ENCODE data around the gene SH3BP2.
A peak's percentile ranks its signal among the peaks of the same experiment; 100 is the strongest.

SH3BP2 gene

DNA sequence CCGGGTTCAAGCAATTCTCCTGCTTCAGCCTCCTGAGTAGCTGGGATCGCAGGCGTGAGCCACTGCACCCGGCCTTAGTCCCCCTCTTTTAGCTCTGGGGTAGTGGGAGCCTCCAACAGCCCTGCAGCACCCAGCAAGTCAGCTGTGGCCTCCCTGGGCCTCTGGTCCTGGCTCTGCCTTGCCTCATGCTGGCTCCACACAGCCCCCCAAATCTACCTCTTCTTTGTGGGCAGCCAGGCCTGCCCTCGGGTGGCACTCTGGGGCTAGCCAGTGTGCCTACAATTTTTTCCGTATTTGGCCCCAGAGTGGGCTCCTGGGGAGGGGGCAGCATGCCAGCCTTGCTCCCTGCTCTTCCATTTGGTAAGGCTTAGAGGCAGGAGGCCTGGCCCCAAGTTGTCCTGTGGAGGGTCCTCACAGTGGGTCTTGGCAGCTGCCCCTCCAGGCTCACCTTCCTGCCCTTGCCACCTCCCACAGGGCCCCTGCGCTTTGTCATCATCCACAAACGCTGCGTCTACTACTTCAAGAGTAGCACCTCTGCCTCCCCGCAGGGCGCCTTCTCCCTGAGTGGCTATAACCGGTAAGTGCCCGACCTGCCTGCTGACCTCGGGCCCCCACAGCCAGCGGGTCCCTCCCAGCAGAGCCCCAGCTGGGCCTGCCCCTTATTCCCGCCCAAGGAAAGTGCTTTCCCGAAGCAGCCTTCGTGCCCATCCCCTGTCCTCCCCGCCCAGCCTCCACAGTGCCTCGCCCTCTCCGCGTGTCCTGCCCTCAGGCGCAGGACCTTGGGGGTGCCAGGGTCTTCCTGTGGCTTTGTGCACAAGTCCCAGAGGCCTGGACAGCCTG is 29.8 kb downstream of the SH3BP2 start:
- Mint-ChIP-seq H3K27me3 (ENCODE audit: low read depth) (no peaks in the 10 kb centered on the region), H3K4me1 (ENCODE audit: low read depth) (peaks cover 5% of the 10 kb centered on the region), H3K9me3 (no peaks in the 10 kb centered on the region), H3K27ac (no peak overlapping the region), H3K36me3 (ENCODE audit: low read depth) (peaks cover 35% of the 10 kb centered on the region), H3K4me3 (no peak overlapping the region)
- DNase-seq (ENCODE audit: low spot score), result no peak

- peaks cover 35% of the 10 kb centered on the region for H3K36me3 Mint-ChIP-seq (ENCODE audit: low read depth)
- no peak overlapping the region for H3K27ac Mint-ChIP-seq
- H3K4me1 Mint-ChIP-seq (ENCODE audit: low read depth), result peaks cover 5% of the 10 kb centered on the region
- H3K4me3 Mint-ChIP-seq, result no peak overlapping the region
- no peaks in the 10 kb centered on the region for H3K9me3 Mint-ChIP-seq
- DNase-seq (ENCODE audit: low spot score), result no peak
- no peaks in the 10 kb centered on the region for H3K27me3 Mint-ChIP-seq (ENCODE audit: low read depth)
These were observed 30.4 kb downstream of the SH3BP2 start for GRCh38 chr4:2823301-2823670.

GRCh38 chr4:2823671-2824328 is 30.9 kb downstream of the SH3BP2 start:
- Mint-ChIP-seq H3K9me3 (no peaks in the 10 kb centered on the region), H3K4me1 (ENCODE audit: low read depth) (peaks cover 5% of the 10 kb centered on the region), H3K27ac (no peak overlapping the region), H3K4me3 (no peak overlapping the region), H3K36me3 (ENCODE audit: low read depth) (peaks cover 39% of the 10 kb centered on the region), H3K27me3 (ENCODE audit: low read depth) (no peaks in the 10 kb centered on the region)
- DNase-seq (ENCODE audit: low spot score), result no peak

GRCh38 chr4:2824329-2824835 is 31.5 kb downstream of the SH3BP2 start:
- peaks cover 40% of the 10 kb centered on the region for H3K36me3 Mint-ChIP-seq (ENCODE audit: low read depth)

DNA sequence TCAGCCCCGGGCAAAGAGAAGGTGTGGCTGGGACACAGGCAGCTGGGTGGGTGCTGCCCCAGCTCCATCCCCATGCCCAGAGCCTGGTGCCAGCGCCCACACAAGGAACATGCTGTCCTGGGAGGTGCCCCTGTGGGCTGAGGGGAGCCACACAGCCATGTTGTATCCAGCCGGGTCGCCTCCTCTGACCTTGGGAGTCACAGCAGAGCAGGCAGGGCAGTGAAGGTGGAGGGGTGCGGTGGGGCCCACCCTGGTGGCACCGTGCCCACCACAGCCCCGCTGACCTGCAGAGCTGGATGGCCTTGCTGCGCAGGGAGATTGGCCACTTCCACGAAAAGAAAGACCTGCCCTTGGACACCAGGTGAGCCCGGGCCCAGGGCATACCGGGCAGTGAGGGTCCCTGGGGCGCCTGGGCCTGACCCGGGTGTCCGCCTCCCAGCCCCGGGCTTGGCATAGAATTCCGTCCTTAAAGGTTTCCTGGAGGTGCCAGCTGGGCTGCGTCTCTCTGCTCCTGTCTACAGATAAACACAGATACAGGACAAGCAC is 32.0 kb downstream of the SH3BP2 start:
- no peaks in the 10 kb centered on the region for H3K27me3 Mint-ChIP-seq (ENCODE audit: low read depth)
- H3K4me3 Mint-ChIP-seq, result no peak overlapping the region
- peaks cover 41% of the 10 kb centered on the region for H3K36me3 Mint-ChIP-seq (ENCODE audit: low read depth)

More at GRCh38 chr4:2824329-2824835, 31.5 kb downstream of the SH3BP2 start:
- Mint-ChIP-seq H3K4me1 (ENCODE audit: low read depth) (peaks cover 4% of the 10 kb centered on the region), H3K27ac (no peak overlapping the region), H3K9me3 (no peaks in the 10 kb centered on the region), H3K27me3 (ENCODE audit: low read depth) (no peaks in the 10 kb centered on the region), H3K4me3 (no peak overlapping the region)
- DNase-seq (ENCODE audit: low spot score), result no peak

GRCh38 chr4:2825740-2826139 is 32.9 kb downstream of the SH3BP2 start:
- no peak overlapping the region for H3K4me3 Mint-ChIP-seq
- no peaks in the 10 kb centered on the region for H3K27me3 Mint-ChIP-seq (ENCODE audit: low read depth)
- H3K4me1 Mint-ChIP-seq (ENCODE audit: low read depth), result no peaks in the 10 kb centered on the region
- no peak for DNase-seq (ENCODE audit: low spot score)
- H3K36me3 Mint-ChIP-seq (ENCODE audit: low read depth), result peaks cover 42% of the 10 kb centered on the region
- no peaks in the 10 kb centered on the region for H3K9me3 Mint-ChIP-seq
- no peak overlapping the region for H3K27ac Mint-ChIP-seq

More for the DNA sequence above, 32.0 kb downstream of the SH3BP2 start:
- peak overlapping the region; percentile 10 for H3K27ac Mint-ChIP-seq
- H3K9me3 Mint-ChIP-seq, result no peaks in the 10 kb centered on the region
- no peaks in the 10 kb centered on the region for H3K4me1 Mint-ChIP-seq (ENCODE audit: low read depth)
- no peak for DNase-seq (ENCODE audit: low spot score)

DNA sequence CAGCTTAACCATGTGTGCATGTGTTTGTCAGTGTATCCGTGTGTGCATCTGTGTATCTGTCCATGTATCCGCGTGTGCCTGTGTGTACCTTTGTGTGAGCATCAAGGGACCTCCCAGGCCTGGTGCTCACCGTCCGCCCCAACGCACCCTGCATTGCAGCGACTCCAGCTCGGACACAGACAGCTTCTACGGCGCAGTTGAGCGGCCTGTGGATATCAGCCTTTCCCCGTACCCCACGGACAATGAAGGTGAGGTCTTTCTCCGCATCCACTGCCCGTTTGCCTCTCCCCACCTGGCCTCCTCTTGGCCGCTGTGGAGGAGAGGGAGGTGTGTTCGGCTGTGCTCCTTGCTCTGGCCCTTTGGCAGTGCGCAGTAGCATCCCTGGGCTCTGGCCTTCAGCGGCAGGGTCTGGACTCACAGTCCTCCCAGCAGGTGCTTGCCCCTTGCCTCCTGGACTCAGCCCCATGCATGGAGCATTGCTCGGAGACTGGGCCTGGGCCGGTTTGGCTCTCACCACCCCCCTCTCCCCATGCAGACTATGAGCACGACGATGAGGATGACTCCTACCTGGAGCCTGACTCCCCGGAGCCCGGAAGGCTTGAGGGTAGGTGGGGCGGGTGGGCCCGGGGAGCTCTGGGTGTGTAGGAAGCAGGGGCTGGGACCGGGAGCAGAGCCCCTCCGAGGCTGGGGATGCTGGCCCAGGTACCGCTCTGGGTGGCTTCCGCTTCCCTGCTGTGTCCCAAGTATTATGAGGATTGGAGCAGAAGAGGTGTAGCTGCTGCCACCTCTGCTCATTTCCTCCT is 34.4 kb downstream of the SH3BP2 start:
- Mint-ChIP-seq H3K4me3 (no peak overlapping the region), H3K4me1 (ENCODE audit: low read depth) (no peaks in the 10 kb centered on the region), H3K9me3 (no peaks in the 10 kb centered on the region), H3K27ac (no peak overlapping the region), H3K27me3 (ENCODE audit: low read depth) (no peaks in the 10 kb centered on the region), H3K36me3 (ENCODE audit: low read depth) (peaks cover 45% of the 10 kb centered on the region)
- DNase-seq (ENCODE audit: low spot score), result no peak

DNA sequence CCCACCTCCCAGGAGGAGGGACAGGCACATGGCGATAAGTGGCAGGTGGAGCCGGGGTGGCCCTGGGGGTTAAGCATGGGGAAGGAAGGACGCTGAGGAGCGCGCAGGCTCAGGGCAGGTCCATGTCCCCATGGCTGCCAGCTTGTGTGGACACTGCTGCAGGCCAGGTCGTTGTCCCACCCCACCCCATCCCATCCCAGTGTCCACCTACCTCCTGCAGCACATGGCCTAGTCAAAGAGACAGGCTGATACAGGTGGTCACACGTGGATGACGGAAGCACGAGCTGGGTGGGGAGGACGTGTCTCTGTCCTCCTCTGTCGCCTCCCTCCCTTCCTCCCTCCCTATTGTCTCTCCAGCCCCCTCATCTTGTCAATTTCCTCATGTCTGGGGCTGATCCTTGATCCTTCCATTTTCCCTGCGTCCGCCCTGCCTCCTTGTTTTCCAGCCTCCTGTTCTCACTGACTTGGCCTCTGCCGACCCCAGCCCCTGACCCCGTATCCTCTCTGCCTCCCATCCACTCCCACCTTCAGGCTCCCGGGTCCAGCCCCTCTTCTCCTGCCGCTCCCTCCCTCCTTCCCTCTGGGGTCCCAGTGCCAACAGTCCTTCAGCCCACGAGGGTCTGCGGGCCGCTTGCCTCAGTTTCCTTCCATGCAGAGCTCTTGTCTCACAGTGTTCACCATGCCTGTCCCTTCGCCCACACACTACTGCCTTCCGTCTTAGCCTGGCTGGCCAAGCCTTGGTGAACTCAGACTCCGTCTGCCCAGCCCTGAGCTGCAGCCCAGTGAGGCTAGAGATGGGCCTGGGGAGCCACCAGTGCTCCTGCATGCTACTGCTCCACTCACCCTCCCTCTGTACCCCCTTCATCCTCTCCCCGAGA is 35.2 kb downstream of the SH3BP2 start:
- no peak overlapping the region for H3K27ac Mint-ChIP-seq
- no peak overlapping the region for H3K4me3 Mint-ChIP-seq
- no peaks in the 10 kb centered on the region for H3K27me3 Mint-ChIP-seq (ENCODE audit: low read depth)
- H3K4me1 Mint-ChIP-seq (ENCODE audit: low read depth), result no peaks in the 10 kb centered on the region
- DNase-seq (ENCODE audit: low spot score), result no peak
- peaks cover 47% of the 10 kb centered on the region for H3K36me3 Mint-ChIP-seq (ENCODE audit: low read depth)
- H3K9me3 Mint-ChIP-seq, result no peaks in the 10 kb centered on the region

DNA sequence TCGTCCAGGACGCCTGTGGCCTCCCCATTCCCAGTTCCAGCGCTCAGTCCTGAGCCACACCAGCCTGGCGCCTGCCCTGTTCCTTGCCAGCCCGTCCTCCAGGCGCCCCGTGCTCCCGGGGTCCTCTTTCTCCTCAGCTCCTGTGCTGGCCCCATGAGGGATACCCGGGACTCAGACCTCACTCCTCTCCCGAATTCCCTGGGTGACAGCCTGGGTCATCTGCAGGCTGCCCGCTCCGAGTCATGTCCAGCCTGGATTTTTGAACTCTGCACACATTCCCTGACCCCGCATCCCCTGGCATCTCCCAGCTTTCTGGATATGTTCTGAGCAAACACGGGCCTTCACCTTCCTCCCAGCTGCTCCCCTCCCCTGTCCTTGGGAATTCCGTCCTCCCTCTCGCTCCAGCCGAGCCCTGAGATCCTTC is 35.9 kb downstream of the SH3BP2 start:
- no peak for DNase-seq (ENCODE audit: low spot score)
- no peaks in the 10 kb centered on the region for H3K27me3 Mint-ChIP-seq (ENCODE audit: low read depth)
- H3K4me3 Mint-ChIP-seq, result no peak overlapping the region
- no peaks in the 10 kb centered on the region for H3K9me3 Mint-ChIP-seq
- H3K36me3 Mint-ChIP-seq (ENCODE audit: low read depth), result peaks cover 52% of the 10 kb centered on the region
- no peaks in the 10 kb centered on the region for H3K4me1 Mint-ChIP-seq (ENCODE audit: low read depth)
- peak overlapping the region; percentile 35 for H3K27ac Mint-ChIP-seq

DNA sequence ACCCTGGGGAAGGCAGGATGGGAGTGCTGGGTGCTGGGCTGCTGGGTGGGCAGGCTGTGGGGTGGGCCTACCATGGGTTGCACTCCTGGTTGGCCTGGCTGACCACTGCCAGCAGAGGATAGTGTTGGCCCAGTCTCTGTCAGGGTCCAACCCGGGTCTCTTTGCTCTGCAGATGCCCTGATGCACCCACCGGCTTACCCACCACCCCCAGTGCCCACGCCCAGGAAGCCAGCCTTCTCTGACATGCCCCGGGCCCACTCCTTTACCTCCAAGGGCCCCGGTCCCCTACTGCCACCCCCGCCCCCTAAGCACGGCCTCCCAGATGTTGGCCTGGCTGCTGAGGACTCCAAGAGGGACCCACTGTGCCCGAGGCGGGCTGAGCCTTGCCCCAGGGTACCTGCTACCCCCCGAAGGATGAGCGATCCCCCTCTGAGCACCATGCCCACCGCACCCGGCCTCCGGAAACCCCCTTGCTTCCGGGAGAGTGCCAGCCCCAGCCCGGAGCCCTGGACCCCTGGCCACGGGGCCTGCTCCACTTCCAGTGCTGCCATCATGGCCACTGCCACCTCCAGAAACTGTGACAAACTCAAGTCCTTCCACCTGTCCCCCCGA is 36.5 kb downstream of the SH3BP2 start:
- no peaks in the 10 kb centered on the region for H3K27me3 Mint-ChIP-seq (ENCODE audit: low read depth)
- no peaks in the 10 kb centered on the region for H3K4me1 Mint-ChIP-seq (ENCODE audit: low read depth)
- H3K9me3 Mint-ChIP-seq, result no peaks in the 10 kb centered on the region
- no peak overlapping the region for H3K4me3 Mint-ChIP-seq
- DNase-seq (ENCODE audit: low spot score), result no peak
- H3K36me3 Mint-ChIP-seq (ENCODE audit: low read depth), result peaks cover 50% of the 10 kb centered on the region
- H3K27ac Mint-ChIP-seq, result no peak overlapping the region

GRCh38 chr4:2829933-2830451 is 37.1 kb downstream of the SH3BP2 start:
- Mint-ChIP-seq H3K4me1 (ENCODE audit: low read depth) (peaks cover 4% of the 10 kb centered on the region), H3K9me3 (no peaks in the 10 kb centered on the region), H3K27ac (no peak overlapping the region), H3K36me3 (ENCODE audit: low read depth) (peaks cover 47% of the 10 kb centered on the region), H3K4me3 (no peak overlapping the region), H3K27me3 (ENCODE audit: low read depth) (no peaks in the 10 kb centered on the region)
- DNase-seq (ENCODE audit: low spot score), result no peak
